ENCODE data around the gene SLC25A42.

The SLC25A42 gene

DNA sequence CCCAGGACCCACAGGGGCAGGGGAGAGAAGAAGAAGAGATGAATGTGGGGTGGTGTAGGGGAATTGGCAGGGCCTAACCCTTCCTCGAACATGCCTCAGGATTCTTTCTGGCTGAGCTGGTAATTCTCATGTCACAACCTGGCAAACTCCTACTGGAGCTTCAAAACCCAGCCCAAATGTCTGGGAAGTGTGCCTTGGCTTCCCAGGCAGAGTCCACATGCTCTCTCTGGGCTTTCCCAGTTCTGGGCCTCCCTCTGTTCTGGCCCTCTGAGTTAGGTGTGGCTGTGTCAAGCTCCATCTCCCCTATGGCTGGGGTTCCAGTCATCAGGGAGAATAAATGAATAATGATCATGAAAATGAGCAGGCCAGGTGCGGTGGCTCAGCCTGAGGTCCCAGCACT lies 85.6 kb downstream of the SLC25A42 start:
- TF ChIP-seq, protein P1, sequence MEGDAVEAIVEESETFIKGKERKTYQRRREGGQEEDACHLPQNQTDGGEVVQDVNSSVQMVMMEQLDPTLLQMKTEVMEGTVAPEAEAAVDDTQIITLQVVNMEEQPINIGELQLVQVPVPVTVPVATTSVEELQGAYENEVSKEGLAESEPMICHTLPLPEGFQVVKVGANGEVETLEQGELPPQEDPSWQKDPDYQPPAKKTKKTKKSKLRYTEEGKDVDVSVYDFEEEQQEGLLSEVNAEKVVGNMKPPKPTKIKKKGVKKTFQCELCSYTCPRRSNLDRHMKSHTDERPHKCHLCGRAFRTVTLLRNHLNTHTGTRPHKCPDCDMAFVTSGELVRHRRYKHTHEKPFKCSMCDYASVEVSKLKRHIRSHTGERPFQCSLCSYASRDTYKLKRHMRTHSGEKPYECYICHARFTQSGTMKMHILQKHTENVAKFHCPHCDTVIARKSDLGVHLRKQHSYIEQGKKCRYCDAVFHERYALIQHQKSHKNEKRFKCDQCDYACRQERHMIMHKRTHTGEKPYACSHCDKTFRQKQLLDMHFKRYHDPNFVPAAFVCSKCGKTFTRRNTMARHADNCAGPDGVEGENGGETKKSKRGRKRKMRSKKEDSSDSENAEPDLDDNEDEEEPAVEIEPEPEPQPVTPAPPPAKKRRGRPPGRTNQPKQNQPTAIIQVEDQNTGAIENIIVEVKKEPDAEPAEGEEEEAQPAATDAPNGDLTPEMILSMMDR (IDR thresholded peaks at IDR 0.05; ENCODE audit: low read depth, low read length): no peak
- no peak overlapping the region for H3K4me3 ChIP-seq (replicated peaks in 1 of 2; ENCODE audit: low read depth in 2 of 2, low read length in 2 of 2)
- DNase-seq (ENCODE audit: low read depth in 2 of 2): no peak

DNA sequence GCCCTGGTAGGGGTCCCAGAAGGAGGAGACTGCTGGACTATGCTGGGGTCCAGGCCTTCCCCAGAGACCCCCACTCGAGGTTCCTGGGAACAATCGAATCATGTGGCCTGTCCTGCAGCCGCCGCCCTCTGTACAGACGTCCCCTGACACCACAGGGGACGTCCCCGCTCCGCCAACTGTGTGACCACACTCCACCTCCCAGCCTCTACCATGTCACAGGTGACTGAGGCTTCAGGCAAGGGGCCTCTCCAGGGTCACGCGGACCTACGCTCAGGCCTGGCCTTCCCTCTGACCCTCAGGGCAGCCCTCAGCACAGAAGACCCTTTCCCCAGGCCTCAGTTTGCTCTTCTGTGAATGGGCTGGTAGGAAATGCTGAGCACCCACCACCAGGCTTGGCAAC lies 87.6 kb downstream of the SLC25A42 start:
- TF ChIP-seq, protein P1 (IDR thresholded peaks at IDR 0.05; ENCODE audit: low read depth, low read length): no peak
- no peak for DNase-seq (ENCODE audit: low read depth in 2 of 2)
- H3K4me3 ChIP-seq (replicated peaks in 1 of 2; ENCODE audit: low read depth in 2 of 2, low read length in 2 of 2): no peak overlapping the region

DNA sequence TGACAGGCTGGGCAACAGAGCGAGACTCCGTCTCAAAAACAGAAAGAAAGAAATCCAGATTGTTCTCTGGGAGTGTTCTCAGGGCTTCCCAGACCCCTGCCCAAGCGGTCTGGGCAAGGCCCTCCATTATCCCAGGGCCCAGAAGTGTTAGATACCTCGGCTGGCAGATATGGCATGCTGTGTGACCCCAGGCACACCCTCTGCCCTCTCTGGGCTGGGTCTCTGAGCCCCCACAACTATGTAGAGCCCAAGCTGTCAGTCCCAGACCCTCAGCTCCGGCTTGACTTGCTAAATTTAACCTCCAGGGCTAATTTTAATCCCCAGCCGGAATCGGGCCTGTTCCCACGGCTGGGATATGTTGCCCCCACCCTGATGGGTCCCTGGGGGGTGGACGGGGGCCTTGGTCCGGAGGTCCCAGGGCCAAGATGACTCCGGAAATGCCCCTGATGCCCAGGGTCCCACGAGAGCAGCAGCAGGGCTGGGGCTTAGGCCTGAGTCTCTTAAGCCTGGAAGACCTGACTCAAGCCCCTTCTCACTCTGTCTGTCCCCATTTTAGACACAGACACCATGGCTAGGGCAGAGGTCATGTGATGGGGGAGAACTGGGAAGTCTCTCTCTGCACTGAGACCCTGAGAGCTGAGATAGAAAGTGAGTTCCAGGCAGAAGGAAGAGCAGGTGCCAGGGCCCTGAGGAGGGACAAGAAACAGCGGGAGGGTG lies 89.0 kb downstream of the SLC25A42 start:
- no peak for DNase-seq (ENCODE audit: low read depth in 2 of 2)
- TF ChIP-seq, protein P1 (IDR thresholded peaks at IDR 0.05; ENCODE audit: low read depth, low read length): no peak
- no peak overlapping the region for H3K4me3 ChIP-seq (replicated peaks in 1 of 2; ENCODE audit: low read depth in 2 of 2, low read length in 2 of 2)

DNA sequence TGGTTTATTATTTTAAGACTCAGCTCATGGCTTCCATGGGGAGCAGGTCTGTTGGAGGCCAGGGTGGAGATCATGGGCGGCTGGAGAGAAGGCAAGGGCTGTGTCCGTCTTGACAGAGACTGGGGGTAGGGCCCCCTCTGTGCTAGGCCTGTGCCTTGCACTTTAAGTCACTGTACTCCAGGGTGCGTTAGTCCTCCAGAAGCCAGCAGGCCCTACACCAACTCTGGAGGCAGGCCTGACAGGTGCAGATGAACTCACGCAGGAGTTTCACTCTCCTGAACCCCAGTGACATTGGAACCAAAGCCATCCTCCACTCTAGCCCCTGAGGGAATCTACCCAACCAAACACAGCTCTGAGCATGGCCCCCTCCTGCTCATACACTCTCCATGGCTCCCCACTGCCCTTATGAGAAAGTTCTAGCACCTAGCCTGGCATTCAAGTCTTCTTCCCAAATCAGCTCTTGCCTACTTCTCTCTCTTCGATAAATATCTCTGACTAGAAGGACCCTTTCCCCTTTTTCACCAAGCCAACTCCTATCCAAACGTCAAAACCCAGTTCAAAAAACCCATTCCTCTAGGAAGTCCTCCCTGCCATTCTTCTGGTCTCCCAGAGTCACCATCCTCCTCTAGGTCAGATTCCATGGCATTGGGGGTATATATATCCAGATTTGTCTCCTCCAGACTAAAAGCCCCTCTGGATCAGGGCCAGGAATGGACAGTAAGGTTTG lies 91.1 kb downstream of the SLC25A42 start:
- TF ChIP-seq, protein P1 (IDR thresholded peaks at IDR 0.05; ENCODE audit: low read depth, low read length): no peak
- no peak overlapping the region for H3K4me3 ChIP-seq (replicated peaks in 1 of 2; ENCODE audit: low read depth in 2 of 2, low read length in 2 of 2)
- no peak for DNase-seq (ENCODE audit: low read depth in 2 of 2)

DNA sequence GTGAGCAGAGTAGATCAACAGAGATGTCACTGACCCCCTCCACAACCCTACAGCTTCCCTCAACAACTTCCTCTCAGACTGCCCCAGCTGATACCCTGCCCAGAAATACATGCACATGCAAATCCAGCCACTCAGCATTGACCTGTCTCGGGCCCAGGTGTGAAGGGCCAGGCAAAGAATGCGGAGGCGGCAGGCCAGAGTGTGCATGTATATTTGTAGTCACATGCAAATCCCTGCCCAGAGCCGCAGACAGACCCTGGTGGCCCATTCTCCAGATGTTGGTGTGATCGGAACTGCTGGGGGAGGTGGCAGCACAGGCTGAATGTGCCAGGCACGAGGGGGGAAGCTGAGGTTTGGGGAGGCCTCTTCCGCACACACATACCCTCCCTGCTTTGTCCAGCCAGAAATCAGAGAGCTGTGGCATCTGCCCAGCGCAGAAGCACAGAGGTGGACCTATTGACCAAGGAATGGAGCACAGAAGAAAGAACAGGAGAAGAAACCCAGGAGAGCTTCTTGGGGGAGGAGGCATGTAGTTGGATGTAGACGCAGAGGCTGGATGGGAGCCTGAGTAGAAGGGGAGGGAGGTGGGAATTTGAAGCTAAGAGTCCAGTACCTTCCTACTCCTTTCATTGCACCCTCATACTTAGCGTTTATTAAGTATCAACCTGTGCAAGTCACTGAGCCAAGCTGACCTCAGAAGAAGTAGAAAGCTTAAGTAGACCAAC lies 91.9 kb downstream of the SLC25A42 start:
- TF ChIP-seq, protein P1 (IDR thresholded peaks at IDR 0.05; ENCODE audit: low read depth, low read length): no peak
- no peak overlapping the region for H3K4me3 ChIP-seq (replicated peaks in 1 of 2; ENCODE audit: low read depth in 2 of 2, low read length in 2 of 2)
- no peak for DNase-seq (ENCODE audit: low read depth in 2 of 2)

DNA sequence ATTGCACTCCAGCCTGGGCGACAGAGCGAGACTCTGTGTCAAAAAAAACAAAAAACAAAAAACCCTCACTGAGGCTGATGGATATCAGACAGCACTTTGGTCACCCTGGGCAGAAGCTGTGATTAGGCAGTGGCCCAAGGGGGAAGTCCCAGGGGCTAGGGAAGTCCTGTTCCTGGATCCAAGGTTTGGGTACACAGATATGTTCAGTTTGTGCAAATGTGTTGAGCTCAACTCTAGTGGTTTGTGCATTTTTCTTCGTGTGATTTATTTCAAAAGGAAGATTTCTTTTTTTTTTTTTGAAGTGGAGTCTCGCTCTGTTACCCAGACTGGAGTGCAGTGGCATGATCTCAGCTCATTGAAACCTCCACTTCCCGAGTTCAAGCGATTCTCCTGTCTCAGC lies 94.0 kb downstream of the SLC25A42 start:
- no peak for DNase-seq (ENCODE audit: low read depth in 2 of 2)
- TF ChIP-seq, protein P1 (IDR thresholded peaks at IDR 0.05; ENCODE audit: low read depth, low read length): no peak
- H3K4me3 ChIP-seq (replicated peaks in 1 of 2; ENCODE audit: low read depth in 2 of 2, low read length in 2 of 2): no peak overlapping the region
